ENCODE measurements around the gene TMEM117.

- TF ChIP-seq, protein P1, sequence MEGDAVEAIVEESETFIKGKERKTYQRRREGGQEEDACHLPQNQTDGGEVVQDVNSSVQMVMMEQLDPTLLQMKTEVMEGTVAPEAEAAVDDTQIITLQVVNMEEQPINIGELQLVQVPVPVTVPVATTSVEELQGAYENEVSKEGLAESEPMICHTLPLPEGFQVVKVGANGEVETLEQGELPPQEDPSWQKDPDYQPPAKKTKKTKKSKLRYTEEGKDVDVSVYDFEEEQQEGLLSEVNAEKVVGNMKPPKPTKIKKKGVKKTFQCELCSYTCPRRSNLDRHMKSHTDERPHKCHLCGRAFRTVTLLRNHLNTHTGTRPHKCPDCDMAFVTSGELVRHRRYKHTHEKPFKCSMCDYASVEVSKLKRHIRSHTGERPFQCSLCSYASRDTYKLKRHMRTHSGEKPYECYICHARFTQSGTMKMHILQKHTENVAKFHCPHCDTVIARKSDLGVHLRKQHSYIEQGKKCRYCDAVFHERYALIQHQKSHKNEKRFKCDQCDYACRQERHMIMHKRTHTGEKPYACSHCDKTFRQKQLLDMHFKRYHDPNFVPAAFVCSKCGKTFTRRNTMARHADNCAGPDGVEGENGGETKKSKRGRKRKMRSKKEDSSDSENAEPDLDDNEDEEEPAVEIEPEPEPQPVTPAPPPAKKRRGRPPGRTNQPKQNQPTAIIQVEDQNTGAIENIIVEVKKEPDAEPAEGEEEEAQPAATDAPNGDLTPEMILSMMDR (optimal IDR thresholded peaks at IDR 0.05 in 1 of 3, IDR thresholded peaks at IDR 0.05 in 1 of 3, conservative IDR thresholded peaks at IDR 0.05 in 1 of 3; ENCODE audit: extremely low read depth in 1 of 3, insufficient read depth in 2 of 3, low read length in 3 of 3) = no peak
- TF ChIP-seq EZH2 (IDR thresholded peaks at IDR 0.05; ENCODE audit: low read length) = no peak
These were observed 45.9 kb upstream of the TMEM117 start for GRCh38 chr12:43789941-43790340.

Measured in keratinocyte (primary cell).